SW480 (cell line): ENCODE results near the gene C1orf21.

Experiments used
- DNase-seq: peaks from one replicate; pipeline ENCODE4 v3.0.0-alpha.2; 2016; ENCODE audit warnings: low spot score

Gene C1orf21

DNA sequence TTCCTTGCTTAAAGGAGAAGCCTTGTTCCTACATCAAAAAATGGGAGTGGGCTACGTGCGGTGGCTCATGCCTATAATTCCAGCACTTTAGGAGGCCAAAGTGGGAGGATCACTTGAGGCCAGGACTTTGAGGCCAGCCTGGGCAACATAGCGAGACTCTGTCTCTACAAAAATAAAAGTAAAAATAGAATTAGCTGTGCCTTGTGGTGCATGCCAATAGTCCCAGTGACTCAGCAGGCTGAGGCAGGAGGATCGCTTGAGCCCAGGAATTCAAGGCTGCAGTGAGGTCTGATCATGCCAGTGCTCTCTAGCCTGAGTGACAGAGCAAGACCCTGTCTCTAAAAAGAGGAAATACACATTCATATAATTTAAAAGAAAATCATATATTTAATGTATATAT, 127.1 kb downstream of the C1orf21 start:
- DNase-seq: no peak

DNA sequence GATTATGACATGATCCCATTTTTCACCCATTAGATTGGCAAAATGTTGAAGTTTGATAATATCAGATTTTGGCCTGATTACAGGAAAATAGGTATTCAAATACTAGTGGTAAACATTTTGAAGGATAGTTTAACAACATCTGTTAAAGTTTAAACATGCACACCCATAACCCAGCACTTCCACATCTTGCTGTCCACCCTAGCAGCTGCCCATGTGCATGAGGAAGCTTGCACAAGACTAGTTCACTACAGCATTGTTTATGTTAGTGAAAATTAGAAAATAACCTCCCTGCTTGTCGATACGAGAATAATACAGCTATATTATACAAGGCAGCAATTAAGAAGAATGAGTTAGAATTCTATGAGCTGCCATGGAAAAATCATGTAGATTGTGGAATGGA, 127.6 kb downstream of the C1orf21 start:
- no peak for DNase-seq

DNA sequence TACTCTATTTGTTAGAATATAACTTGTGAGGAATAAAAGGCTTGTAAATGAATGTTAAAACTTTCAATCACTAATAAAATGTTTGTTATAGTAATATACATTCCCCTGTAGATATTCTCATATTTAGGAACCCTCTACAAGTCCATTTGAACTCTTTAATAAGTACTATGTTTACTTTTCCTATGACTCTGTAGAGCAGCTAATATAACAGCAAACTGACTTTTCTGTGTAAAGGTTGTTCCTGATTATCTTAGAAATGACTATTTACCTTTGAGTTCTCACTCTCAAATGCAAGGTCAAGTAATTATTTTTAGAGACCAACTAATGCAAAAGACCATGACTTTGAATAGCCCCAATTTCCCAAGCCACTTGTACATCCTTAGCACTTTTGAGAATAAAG, 130.3 kb downstream of the C1orf21 start:
- DNase-seq: no peak

DNA sequence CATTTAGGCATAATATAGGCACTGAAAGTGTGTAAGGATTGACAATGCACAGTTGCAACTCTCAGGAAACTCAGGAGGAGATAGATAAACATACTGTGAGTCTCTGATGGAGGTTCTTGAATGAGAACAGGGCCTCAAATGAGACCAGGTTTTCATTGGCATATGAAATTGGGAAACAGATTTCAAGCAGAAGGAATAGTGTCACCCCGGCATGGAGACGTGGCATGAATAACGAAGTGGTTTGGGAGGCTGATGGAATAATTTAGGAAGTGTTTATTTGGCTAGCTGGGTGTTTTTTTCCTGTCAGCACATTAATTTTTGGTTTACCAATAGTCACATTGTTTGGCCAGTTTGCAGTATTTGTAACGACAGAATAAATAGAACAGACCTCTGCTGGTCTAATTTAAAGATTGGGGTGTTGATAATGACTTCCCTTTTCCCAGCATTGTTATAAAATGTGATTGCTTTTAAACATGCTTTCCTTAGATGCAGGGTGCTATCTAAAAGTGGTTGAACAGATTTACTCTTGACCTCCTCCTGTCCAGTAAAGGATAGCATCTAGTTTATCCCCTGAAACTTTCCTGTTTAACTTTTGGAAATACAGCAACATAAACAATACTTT, 132.0 kb downstream of the C1orf21 start:
- no peak for DNase-seq

DNA sequence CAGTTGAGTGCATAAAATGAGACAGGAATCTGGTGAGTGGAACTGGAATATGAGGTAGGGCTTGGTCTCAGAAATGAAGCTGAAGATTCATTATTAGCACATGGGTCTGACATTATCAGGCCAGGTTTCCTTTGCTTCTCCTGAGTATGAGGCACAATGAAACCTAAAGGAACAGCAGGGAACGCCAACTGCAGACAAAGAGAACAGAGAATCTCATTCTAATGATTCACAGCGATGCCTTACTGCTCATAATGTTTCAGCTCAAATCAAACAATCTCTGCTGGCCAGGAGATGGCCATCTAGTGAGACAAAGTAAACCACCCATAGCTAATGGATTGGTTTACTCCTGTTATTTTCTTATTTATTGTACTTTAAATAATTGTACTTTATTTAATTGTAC, 133.5 kb downstream of the C1orf21 start:
- no peak for DNase-seq

DNA sequence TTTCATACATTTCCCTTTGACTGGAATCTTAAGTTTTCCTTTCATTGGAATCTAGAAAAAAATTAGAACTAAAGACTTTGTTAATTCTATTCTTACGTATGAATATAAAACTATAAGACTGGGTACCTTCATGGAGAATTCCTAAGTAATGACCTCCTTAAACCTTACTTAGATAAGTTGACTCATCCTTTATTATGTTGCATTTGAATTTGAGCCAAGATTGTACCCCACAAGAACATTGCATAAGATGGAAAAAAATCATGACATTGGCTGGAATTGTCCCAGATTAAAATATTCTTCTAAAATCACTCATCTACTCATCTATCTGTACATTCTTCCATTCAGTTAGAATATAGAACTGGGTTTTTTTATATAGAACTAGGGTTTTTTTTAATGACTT, 137.4 kb downstream of the C1orf21 start:
- no peak for DNase-seq

DNA sequence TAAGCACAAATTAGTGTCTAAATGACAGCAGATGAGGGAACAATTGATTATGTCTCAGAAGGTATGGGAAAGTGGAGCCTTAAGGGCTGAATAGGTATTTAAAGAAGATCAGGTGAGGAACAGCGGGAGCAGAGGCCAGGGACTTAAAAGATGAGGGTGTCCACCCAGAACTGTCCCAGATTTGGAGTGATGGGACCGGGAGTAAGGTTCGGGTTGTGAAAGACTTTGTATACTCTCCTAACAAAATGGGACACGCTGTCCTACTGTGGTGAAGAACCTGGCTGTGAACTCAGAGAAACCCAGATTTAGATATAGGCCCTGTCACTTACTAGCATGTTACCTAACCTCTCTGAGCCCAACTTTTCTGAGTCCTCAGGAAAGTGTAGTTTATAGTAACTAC, 140.6 kb downstream of the C1orf21 start:
- no peak for DNase-seq

DNA sequence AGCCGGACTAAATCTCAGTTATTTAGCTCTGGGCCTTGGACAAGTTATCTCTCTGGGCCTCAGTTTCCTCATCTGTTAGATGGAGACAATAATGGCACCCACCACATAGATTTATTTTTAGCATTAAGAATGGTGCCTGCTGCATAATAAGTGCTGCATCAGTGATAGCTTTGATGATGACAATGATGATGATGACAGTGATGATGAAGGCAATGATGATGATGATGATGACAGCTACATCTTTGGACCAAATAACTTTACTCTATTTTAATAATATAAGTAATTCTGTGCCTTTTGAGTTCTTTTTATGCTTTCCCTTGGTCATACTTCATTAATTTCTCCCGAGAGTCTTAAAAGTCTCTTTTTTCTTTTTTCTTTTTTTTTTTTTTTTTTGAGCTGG, 143.4 kb downstream of the C1orf21 start:
- no peak for DNase-seq

DNA sequence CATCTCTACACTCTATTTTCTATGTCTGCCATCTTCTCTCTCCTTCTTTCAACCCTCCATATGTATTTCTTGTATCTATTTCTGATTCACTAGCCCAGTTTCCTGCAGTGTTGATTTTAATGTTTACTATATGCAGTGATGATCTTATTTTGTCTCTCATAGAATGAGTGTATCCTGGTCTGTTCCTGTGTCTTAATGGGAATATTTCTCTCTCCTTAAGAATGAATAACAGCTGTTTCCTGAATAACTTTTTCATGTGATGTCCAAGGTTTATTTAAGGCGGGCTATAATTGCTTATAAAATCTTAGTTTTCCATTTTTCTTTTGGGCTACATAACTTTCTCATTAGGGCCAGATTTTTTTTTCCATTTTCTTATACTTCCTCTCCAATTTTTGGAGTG, 144.5 kb downstream of the C1orf21 start:
- no peak for DNase-seq

DNA sequence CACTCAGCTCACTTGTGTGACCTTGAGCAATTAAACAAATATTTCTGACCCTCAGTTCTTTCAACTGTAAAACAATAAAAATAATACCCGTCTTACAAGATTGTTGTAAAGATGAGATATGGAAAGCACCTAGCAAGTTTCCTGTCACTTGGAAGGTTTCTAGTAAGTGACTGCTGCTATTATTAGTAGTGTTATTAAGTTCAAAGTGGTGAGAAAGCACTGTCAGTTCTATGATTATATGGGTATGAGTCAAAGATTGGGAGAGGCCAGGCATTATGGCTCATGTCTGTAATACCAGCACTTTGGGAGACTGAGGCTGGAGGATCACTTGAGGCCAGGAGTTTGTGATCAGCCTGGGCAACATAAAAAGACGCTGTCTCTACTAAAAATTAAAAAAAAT, 145.4 kb downstream of the C1orf21 start:
- no peak for DNase-seq

DNA sequence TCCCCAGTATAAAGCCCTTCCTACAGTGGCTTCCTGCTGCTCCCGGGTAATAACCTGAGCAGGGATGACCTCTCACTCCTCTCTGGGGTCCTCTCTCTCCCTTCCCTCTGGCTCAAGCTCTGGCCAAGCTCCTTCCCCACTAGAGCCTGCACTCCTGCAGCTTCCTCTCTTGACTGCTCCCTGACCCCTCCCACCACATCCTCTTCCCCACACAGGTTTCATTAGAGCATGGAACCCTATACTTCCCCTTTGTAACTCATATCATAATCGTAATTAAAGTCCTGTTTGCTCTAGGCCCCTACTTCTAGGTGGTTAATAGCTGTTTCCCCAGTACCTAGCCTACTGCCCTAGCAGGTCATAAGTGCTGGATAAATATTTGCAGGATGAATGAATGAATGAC, 146.2 kb downstream of the C1orf21 start:
- DNase-seq: no peak

DNA sequence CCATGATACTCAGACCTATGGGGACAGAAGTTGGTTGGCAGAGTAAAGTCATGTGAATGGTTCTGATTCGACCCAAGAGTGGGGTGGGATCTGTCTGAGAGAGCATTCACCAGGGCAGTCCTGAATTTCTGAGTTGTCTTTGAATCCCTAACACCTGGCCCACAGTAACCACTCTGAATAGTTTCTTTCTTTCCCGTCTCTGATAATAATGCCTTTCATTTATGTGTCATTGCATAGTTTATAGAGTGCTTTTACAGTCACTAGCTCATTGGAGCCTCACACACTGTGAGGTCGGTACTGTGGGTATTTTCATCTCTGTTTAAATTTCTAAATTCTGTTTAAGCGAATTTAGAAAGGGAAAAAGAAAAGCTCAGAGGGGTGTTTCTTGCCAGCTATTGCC, 147.1 kb downstream of the C1orf21 start:
- no peak for DNase-seq

DNA sequence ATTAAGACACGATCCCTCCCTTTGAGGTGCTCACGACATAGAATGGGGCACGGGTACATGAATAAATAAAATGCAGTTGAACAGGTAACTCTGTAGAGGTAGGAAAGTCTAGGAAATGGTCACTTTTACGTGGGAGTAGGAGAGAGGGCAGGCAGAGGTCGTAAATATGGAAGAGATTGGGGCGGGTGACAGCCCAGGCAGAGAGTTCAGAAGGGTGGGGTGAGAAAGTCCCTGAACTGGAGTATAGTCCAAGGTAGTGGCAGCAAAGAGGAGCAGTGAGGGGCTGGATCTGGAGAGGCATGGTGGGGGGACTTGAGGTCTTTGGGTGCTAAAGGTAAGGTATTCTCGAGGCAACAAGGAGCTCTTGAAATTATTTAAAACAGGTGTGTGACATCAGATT, 147.9 kb downstream of the C1orf21 start:
- DNase-seq: no peak

DNA sequence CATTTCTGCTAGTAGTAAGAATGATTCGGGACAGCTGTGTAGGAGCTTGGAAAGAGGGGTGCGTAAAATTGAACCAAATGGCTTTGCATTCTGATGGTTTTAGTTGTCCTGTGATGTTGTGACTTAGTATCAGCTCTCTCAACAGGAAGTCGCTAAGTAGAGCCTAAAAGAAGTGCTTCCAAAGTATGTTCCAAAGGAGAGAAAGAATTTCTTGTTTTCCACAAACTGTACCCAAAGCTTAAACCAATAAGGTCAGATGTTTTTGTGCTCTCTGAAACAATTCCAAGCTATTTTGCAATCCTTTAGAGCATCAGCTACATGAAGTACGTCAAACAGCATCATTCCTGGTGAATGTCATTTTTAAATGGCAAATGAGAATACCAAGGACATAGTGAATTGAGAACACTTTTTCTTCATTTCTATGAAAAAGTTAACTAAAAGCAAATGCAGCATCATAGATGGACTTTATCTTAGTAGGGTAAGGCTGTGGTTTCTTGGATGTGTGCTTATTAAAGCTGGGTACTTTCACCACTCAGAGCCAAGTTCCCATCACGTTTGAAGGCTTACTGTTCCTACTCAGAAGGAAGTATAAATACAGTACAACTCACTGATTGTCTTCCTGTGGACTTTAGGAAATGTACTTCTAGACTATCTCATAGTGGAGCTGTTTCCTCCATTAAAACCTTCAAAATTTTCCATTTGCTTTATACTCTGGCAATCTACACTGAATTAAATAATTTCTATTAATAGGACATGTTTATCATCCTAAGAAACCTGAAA, 148.6 kb downstream of the C1orf21 start:
- DNase-seq: no peak

DNA sequence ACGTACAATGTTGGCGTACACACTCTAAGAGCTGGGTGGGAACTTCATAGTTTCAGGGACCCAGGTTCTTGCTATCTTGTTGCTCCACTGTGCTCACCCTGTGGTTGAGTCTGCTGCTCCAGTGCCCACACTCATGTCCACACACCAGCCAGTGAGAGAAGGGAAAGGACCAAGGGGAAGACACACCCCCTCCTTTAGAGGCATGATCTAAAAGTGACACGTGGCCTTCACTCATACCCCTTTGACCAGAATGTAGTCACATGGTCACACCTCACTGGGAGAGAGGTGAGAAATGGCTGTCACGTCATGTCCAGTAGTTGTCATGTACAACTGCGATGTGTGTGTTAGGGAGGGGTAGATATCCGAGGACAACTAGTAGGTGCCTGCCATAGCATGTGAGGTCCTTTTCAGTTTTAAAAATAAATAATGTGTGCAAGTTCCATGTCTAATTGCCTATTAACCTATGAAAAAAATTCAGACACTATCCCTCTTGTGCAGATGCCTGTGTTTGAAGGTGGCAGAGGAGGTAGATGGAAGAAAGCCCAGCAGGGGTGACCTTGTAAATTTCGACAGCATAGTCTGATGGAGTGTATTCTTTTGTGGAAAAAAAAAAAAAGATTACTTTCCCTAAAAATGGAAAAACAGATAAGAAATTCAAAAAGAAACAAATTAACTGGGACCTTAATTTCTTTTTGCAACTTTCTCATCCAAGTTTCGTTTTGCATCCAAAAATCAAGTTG, 149.6 kb downstream of the C1orf21 start:
- no peak for DNase-seq

DNA sequence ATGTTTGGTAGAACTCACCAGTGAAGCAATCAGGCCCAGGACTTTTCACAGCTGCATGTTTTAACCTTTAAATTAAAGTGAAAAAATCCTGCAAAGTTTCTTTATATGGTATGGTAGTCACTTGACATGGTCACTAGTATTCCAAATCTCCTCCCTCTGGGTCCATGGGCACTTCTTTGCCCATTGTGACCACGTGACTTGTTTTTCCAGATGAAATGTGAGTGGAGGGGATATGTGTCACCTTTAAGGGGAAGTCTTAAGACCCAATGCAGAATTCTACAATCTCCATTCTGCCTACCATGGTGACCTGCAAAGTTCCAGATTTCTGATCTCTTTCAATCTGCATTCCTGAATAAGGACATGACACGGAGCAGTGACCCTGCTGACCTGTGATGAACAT, 152.8 kb downstream of the C1orf21 start:
- DNase-seq: no peak

DNA sequence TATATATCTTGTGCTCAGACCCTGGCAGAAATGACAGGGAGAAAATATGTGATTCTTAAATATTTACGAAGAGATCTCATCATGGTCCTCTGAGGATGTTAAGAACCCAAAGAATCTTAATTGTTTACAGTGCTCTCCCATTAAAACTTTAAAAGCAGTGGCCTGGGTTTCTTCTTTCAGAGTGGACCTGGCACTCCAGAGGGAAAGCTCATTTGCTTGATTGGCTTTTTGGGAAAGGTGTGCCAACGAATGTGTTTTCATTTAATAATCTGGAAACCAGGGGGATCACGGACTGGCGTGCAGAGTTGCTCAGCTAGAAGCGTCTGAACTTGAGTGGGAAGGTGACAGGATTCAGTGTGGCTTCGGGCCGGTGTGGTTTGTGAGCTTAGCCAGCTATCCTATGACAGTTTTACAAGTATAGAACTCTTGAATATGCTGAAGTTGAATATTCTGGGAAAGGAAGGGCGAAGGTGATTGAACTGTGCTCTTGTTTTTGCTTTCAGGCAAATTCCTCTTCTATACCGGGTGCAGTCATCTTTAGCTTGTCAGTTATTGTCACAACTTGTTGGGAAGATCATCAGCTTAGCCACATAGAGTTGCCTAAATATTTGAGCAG, 154.8 kb downstream of the C1orf21 start:
- no peak for DNase-seq

DNA sequence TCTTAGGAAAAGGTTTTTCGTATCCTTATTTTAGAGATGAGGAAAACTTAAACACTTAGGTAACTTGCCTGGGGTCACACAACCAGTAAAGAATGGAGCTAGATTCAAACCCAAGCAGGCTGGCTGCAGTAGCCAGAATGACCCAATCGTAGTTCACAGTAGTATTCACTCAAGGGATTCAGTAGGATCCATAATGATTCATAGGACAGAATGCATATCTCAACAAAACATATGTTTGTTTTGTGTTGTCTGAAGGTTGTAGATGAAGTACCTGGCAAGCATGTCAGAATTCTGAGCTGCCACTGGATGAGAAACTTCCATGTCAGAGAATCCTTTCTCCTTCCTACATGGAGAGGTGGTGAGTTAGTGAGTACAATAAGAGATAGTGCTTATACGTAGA, 155.5 kb downstream of the C1orf21 start:
- no peak for DNase-seq

DNA sequence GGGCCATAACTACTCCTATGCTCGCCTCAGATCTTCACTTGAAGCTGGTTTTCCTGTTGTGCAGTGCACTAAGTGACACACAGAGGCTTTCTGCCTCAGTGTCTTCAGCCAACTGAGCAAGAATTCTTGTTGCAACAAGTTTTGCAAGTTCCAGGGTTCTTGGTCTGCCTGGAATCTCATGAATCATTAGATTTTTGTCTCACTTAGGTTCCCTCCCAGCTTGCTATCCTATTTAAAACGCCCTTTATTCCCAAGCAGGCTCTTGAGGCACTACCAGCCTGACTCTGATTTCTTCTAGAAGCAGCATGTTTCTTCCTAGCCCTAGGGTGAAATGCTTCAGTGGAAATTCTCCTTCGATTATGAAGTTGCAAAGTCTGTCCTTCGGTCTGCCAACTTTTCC, 158.8 kb downstream of the C1orf21 start:
- DNase-seq: no peak

DNA sequence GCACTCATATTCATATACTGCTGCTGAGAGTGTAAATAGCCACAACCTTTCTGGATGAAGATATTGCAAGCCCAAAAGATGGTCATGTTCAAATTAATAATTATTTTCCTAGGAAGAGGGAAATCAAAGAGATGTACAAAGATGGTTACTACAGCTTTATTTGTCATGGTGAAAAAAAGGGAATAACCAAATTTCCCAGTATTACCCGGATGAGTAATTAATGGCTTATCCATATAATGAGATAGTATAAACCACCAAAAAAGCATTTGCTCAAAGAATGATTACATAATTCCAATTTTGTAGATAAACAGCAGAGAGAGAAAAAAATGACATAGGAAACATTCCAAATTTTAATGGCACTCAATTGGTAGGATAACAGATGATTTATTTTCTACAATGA, 165.6 kb downstream of the C1orf21 start:
- no peak for DNase-seq

DNA sequence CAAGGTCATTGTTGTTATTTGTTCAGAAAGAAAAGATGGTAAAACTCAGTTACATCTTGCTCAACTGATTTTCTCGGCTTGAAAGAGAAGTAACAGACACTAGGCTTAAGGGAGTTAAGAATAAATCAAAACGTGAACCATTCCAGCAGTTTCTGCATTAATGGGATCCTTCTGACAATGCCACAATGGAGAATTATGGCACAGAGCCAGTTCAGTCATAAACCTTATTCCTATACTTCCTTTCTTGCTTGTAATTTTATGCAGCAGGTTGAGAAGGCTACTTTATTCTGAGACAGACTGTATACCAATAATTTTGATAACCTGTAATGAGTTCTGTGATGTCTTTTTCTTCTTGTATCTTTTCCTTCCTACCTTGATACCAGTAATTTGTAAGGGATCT, 167.0 kb downstream of the C1orf21 start:
- DNase-seq: no peak

DNA sequence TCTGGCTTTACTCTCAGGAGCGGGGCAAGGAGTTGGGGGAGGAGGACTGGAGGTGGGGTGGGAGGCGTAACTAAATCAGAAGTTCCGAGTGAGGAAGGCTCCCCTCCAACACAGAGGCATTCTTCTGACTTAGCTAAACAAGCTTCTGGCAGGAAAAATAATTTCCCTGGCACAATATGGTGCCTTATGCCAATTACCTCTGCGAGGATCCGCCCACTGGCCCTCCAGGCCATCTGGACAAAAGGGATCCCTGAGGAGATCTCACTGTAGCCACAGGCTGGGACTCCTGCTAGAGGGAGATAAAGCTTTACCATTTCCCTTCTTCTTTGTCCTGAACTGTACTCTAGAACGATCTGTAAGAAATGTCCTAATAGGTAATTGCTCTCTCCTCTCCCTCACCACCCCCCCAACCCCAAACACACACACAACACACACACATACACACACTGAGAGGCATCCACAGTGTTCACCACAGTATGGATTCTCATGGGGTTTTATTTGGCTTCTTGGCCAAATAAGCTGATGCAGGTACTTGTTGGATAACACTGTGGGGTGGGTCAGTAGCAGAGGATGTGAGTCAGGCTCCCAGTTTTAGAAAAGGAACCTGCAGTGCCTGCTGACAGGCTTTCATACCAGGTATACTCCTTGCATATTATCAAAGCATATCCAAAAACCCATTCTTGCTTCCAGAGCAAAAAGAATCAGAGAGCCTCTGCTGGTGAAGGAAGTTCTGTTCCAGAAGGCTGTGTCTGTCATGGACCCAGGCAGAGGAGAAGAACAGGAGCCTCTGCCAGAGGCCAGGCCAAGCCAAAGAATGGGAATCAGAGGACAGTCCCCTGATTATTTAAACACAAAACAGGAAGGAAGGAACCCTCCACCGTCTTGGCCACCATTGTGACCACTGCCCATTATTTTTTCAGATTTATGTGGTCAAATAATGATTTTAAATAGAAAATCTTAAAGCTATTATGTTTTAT, 169.1 kb downstream of the C1orf21 start:
- no peak for DNase-seq
